ENCODE data around the gene SRCIN1.

DNA sequence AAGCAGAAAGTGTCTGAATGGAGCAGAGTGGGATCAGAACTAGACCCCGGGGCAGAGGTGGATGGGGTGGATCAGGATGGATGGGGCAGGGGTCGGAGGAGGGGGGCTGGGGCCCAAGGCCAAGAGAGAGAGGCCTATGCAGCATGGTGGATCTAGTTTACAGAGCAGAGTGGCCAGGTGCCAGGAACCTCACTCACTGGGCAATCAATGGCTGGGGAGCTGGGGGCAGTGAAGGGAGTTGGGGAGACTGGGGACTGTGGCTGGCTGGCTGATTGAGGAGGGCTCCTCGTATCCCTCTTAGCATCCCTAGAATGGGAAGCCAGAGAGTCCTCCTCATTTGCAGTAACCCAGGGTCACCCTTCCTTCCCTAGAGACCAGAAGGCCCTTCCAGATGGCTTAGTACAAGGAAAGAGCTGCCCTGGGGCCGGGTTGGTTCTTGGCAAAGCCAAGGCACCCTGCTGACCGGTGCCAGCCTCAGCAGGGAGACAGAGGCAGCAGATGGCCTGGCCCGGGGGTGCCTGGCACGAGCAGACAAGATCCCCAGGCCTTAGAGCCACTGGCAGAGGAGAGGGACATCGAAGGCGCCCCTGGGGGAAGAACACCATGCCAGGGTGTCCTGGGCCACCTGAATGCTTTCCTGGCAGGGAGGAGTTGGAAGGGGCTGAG is 36.8 kb downstream of the SRCIN1 start:
- no peak for TF ChIP-seq ZNF565 (CRISPR knock-in tag; conservative IDR thresholded peaks at IDR 0.05; ENCODE audit: low read depth)
- TF ChIP-seq, protein P1, sequence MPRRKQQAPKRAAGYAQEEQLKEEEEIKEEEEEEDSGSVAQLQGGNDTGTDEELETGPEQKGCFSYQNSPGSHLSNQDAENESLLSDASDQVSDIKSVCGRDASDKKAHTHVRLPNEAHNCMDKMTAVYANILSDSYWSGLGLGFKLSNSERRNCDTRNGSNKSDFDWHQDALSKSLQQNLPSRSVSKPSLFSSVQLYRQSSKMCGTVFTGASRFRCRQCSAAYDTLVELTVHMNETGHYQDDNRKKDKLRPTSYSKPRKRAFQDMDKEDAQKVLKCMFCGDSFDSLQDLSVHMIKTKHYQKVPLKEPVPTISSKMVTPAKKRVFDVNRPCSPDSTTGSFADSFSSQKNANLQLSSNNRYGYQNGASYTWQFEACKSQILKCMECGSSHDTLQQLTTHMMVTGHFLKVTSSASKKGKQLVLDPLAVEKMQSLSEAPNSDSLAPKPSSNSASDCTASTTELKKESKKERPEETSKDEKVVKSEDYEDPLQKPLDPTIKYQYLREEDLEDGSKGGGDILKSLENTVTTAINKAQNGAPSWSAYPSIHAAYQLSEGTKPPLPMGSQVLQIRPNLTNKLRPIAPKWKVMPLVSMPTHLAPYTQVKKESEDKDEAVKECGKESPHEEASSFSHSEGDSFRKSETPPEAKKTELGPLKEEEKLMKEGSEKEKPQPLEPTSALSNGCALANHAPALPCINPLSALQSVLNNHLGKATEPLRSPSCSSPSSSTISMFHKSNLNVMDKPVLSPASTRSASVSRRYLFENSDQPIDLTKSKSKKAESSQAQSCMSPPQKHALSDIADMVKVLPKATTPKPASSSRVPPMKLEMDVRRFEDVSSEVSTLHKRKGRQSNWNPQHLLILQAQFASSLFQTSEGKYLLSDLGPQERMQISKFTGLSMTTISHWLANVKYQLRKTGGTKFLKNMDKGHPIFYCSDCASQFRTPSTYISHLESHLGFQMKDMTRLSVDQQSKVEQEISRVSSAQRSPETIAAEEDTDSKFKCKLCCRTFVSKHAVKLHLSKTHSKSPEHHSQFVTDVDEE (CRISPR knock-in tag; IDR thresholded peaks at IDR 0.05) = no peak
- TF ChIP-seq, protein P2, sequence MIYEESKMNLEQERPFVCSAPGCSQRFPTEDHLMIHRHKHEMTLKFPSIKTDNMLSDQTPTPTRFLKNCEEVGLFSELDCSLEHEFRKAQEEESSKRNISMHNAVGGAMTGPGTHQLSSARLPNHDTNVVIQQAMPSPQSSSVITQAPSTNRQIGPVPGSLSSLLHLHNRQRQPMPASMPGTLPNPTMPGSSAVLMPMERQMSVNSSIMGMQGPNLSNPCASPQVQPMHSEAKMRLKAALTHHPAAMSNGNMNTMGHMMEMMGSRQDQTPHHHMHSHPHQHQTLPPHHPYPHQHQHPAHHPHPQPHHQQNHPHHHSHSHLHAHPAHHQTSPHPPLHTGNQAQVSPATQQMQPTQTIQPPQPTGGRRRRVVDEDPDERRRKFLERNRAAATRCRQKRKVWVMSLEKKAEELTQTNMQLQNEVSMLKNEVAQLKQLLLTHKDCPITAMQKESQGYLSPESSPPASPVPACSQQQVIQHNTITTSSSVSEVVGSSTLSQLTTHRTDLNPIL (CRISPR knock-in tag; IDR thresholded peaks at IDR 0.05; ENCODE audit: low read depth) = no peak
- no peak for TF ChIP-seq SNAI2 (CRISPR knock-in tag; IDR thresholded peaks at IDR 0.05)
- TF ChIP-seq BACH2 (CRISPR knock-in tag; IDR thresholded peaks at IDR 0.05; ENCODE audit: borderline replicate concordance) = no peak
- no peak for TF ChIP-seq OSR1 (CRISPR knock-in tag; IDR thresholded peaks at IDR 0.05)

Data from SK-N-SH treated with all-trans-retinoic acid at 6 μM for 48 hours (cell line).